Measurements from ENCODE around the gene PWWP2B.

DNA sequence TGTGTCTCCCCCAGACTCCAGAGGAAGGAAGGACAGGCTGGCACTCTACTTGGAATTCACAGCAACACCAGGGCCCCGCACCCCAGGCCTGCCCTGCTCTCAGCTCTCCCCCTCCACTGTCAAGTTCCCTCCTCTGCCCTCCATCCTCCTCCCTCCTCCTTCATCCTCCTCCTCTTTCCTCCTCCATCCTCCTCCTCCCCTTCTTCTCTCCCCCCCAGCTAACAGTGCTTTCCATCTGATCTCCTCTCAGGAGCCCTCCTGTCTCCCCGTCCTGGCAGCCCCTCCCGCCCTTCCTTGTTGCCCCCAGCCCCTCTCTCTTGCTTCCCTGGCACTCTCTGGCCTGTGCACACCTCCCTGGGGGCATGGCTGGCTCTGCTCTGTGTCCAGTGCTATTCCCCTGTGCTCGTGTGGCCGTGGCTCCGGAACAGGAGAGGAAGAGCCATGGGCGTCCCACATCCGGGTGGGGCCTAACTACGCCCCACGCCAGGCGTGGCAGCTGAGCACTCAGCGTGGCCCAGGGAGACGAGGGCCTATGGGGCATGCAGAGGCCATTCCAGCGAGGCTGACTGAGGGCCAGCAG is 64.2 kb downstream of the PWWP2B start:
- TF ChIP-seq, protein P1, sequence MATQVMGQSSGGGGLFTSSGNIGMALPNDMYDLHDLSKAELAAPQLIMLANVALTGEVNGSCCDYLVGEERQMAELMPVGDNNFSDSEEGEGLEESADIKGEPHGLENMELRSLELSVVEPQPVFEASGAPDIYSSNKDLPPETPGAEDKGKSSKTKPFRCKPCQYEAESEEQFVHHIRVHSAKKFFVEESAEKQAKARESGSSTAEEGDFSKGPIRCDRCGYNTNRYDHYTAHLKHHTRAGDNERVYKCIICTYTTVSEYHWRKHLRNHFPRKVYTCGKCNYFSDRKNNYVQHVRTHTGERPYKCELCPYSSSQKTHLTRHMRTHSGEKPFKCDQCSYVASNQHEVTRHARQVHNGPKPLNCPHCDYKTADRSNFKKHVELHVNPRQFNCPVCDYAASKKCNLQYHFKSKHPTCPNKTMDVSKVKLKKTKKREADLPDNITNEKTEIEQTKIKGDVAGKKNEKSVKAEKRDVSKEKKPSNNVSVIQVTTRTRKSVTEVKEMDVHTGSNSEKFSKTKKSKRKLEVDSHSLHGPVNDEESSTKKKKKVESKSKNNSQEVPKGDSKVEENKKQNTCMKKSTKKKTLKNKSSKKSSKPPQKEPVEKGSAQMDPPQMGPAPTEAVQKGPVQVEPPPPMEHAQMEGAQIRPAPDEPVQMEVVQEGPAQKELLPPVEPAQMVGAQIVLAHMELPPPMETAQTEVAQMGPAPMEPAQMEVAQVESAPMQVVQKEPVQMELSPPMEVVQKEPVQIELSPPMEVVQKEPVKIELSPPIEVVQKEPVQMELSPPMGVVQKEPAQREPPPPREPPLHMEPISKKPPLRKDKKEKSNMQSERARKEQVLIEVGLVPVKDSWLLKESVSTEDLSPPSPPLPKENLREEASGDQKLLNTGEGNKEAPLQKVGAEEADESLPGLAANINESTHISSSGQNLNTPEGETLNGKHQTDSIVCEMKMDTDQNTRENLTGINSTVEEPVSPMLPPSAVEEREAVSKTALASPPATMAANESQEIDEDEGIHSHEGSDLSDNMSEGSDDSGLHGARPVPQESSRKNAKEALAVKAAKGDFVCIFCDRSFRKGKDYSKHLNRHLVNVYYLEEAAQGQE (IDR thresholded peaks at IDR 0.05; ENCODE audit: low read depth), result no peak
- no peak for TF ChIP-seq RAD21 (IDR thresholded peaks at IDR 0.05; ENCODE audit: low read depth)
- no peak for TF ChIP-seq CEBPB (IDR thresholded peaks at IDR 0.05)
- TF ChIP-seq YY1 (IDR thresholded peaks at IDR 0.05; ENCODE audit: low read depth), result no peak
- TF ChIP-seq, protein P2, sequence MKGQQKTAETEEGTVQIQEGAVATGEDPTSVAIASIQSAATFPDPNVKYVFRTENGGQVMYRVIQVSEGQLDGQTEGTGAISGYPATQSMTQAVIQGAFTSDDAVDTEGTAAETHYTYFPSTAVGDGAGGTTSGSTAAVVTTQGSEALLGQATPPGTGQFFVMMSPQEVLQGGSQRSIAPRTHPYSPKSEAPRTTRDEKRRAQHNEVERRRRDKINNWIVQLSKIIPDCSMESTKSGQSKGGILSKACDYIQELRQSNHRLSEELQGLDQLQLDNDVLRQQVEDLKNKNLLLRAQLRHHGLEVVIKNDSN (IDR thresholded peaks at IDR 0.05), result no peak

Data from Ishikawa (cell line).